Measurements from ENCODE around the gene GNE.

The GNE gene

DNA sequence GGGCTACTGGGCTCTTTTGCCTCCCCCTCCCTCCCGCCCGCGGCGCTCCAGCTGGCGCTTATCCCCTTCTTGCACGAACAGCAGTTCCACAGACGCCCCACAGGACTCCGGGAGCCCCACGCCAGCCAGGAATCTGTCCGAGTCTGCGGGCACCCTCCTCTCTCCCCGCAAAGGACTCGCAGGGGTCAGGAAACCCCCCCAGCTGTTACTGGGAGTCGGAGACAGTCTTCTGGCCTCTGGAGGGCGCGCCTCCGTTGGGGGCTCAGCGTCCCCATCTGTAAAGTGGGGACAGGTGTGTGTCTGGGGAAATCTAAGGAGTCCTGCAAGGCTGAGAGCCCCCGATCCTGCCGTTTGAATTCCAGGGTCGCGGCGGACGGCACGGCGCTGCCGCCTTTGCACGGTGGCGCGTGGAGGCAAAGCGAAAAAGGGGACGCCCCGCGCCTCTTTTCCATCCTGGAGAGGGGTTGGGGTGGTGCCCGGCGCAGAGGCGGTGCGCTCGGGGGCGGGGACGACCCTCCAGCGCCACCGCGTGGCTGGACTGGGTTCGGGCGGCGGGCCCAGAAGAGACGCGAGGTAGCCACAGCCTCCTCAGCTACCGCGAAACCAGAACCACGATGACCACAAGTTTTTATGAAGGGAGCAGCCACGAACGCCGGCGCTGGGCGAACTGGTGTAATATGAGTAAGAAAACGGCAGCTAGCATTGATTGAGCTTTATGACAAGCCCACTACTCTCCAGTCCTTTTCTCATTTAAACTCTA, 91.9 kb downstream of the GNE start (continued):
- TF ChIP-seq, protein P1, sequence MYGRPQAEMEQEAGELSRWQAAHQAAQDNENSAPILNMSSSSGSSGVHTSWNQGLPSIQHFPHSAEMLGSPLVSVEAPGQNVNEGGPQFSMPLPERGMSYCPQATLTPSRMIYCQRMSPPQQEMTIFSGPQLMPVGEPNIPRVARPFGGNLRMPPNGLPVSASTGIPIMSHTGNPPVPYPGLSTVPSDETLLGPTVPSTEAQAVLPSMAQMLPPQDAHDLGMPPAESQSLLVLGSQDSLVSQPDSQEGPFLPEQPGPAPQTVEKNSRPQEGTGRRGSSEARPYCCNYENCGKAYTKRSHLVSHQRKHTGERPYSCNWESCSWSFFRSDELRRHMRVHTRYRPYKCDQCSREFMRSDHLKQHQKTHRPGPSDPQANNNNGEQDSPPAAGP (tag by site-specific recombination; IDR thresholded peaks at IDR 0.05), result 0 out of 2 replicates have a peak, but pooled peaks have one; percentile 47
- TF ChIP-seq, protein P2, sequence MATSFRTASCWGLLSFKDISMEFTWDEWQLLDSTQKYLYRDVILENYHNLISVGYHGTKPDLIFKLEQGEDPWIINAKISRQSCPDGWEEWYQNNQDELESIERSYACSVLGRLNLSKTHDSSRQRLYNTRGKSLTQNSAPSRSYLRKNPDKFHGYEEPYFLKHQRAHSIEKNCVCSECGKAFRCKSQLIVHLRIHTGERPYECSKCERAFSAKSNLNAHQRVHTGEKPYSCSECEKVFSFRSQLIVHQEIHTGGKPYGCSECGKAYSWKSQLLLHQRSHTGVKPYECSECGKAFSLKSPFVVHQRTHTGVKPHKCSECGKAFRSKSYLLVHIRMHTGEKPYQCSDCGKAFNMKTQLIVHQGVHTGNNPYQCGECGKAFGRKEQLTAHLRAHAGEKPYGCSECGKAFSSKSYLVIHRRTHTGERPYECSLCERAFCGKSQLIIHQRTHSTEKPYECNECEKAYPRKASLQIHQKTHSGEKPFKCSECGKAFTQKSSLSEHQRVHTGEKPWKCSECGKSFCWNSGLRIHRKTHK (tag by site-specific recombination; IDR thresholded peaks at IDR 0.05), result no peak
- no peak for TF ChIP-seq FEZF1 (tag by site-specific recombination; IDR thresholded peaks at IDR 0.05)
- peak; percentile 69 for TF ChIP-seq KLF9 (tag by site-specific recombination; IDR thresholded peaks at IDR 0.05; ENCODE audit: low read depth)
- TF ChIP-seq ZSCAN23 (tag by site-specific recombination; IDR thresholded peaks at IDR 0.05), result no peak
- TF ChIP-seq ZNF654 (tag by site-specific recombination; IDR thresholded peaks at IDR 0.05; ENCODE audit: low read depth), result peak; percentile 62
- no peak for TF ChIP-seq GLIS1 (tag by site-specific recombination; IDR thresholded peaks at IDR 0.05)
- TF ChIP-seq ZNF548 (tag by site-specific recombination; IDR thresholded peaks at IDR 0.05), result no peak
- no peak for TF ChIP-seq ZNF112 (tag by site-specific recombination; IDR thresholded peaks at IDR 0.05)
- TF ChIP-seq, protein P3, sequence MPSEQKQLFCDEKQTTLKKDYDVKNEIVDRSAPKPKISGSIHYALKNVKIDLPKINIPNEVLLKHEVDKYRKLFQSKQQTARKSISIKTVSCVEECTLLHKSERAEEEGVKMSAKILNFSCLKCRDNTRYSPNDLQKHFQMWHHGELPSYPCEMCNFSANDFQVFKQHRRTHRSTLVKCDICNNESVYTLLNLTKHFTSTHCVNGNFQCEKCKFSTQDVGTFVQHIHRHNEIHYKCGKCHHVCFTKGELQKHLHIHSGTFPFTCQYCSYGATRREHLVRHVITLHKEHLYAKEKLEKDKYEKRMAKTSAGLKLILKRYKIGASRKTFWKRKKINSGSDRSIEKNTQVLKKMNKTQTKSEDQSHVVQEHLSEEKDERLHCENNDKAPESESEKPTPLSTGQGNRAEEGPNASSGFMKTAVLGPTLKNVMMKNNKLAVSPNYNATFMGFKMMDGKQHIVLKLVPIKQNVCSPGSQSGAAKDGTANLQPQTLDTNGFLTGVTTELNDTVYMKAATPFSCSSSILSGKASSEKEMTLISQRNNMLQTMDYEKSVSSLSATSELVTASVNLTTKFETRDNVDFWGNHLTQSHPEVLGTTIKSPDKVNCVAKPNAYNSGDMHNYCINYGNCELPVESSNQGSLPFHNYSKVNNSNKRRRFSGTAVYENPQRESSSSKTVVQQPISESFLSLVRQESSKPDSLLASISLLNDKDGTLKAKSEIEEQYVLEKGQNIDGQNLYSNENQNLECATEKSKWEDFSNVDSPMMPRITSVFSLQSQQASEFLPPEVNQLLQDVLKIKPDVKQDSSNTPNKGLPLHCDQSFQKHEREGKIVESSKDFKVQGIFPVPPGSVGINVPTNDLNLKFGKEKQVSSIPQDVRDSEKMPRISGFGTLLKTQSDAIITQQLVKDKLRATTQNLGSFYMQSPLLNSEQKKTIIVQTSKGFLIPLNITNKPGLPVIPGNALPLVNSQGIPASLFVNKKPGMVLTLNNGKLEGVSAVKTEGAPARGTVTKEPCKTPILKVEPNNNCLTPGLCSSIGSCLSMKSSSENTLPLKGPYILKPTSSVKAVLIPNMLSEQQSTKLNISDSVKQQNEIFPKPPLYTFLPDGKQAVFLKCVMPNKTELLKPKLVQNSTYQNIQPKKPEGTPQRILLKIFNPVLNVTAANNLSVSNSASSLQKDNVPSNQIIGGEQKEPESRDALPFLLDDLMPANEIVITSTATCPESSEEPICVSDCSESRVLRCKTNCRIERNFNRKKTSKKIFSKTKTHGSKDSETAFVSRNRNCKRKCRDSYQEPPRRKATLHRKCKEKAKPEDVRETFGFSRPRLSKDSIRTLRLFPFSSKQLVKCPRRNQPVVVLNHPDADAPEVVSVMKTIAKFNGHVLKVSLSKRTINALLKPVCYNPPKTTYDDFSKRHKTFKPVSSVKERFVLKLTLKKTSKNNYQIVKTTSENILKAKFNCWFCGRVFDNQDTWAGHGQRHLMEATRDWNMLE (tag by site-specific recombination; conservative IDR thresholded peaks at IDR 0.05; ENCODE audit: low read depth), result no peak
- TF ChIP-seq, protein P4, sequence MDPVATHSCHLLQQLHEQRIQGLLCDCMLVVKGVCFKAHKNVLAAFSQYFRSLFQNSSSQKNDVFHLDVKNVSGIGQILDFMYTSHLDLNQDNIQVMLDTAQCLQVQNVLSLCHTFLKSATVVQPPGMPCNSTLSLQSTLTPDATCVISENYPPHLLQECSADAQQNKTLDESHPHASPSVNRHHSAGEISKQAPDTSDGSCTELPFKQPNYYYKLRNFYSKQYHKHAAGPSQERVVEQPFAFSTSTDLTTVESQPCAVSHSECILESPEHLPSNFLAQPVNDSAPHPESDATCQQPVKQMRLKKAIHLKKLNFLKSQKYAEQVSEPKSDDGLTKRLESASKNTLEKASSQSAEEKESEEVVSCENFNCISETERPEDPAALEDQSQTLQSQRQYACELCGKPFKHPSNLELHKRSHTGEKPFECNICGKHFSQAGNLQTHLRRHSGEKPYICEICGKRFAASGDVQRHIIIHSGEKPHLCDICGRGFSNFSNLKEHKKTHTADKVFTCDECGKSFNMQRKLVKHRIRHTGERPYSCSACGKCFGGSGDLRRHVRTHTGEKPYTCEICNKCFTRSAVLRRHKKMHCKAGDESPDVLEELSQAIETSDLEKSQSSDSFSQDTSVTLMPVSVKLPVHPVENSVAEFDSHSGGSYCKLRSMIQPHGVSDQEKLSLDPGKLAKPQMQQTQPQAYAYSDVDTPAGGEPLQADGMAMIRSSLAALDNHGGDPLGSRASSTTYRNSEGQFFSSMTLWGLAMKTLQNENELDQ (tag by site-specific recombination; IDR thresholded peaks at IDR 0.05; ENCODE audit: low read depth), result no peak
- no peak for TF ChIP-seq ZNF274 (IDR thresholded peaks at IDR 0.05; ENCODE audit: low read length)
- TF ChIP-seq ZNF274 (tag by site-specific recombination; IDR thresholded peaks at IDR 0.05; ENCODE audit: borderline replicate concordance), result no peak
- no peak for TF ChIP-seq ZNF341 (tag by site-specific recombination; IDR thresholded peaks at IDR 0.05; ENCODE audit: low read depth)
- no peak for TF ChIP-seq OVOL3 (tag by site-specific recombination; IDR thresholded peaks at IDR 0.05)
- no peak for TF ChIP-seq ZNF292 (tag by site-specific recombination; IDR thresholded peaks at IDR 0.05; ENCODE audit: borderline replicate concordance, low read depth)
- TF ChIP-seq ZNF155 (tag by site-specific recombination; IDR thresholded peaks at IDR 0.05), result no peak
- TF ChIP-seq ZNF521 (tag by site-specific recombination; IDR thresholded peaks at IDR 0.05), result no peak
- TF ChIP-seq ZNF302 (tag by site-specific recombination; IDR thresholded peaks at IDR 0.05; ENCODE audit: low read depth), result no peak
- TF ChIP-seq, protein P5, sequence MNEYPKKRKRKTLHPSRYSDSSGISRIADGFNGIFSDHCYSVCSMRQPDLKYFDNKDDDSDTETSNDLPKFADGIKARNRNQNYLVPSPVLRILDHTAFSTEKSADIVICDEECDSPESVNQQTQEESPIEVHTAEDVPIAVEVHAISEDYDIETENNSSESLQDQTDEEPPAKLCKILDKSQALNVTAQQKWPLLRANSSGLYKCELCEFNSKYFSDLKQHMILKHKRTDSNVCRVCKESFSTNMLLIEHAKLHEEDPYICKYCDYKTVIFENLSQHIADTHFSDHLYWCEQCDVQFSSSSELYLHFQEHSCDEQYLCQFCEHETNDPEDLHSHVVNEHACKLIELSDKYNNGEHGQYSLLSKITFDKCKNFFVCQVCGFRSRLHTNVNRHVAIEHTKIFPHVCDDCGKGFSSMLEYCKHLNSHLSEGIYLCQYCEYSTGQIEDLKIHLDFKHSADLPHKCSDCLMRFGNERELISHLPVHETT (tag by site-specific recombination; IDR thresholded peaks at IDR 0.05), result no peak
- TF ChIP-seq HOXA7 (CRISPR knock-in tag; IDR thresholded peaks at IDR 0.05; ENCODE audit: borderline replicate concordance), result no peak
- no peak for TF ChIP-seq SALL2 (tag by site-specific recombination; IDR thresholded peaks at IDR 0.05; ENCODE audit: borderline replicate concordance)
- no peak for TF ChIP-seq ZFP3 (tag by site-specific recombination; IDR thresholded peaks at IDR 0.05; ENCODE audit: low read depth)
- TF ChIP-seq, protein P6, sequence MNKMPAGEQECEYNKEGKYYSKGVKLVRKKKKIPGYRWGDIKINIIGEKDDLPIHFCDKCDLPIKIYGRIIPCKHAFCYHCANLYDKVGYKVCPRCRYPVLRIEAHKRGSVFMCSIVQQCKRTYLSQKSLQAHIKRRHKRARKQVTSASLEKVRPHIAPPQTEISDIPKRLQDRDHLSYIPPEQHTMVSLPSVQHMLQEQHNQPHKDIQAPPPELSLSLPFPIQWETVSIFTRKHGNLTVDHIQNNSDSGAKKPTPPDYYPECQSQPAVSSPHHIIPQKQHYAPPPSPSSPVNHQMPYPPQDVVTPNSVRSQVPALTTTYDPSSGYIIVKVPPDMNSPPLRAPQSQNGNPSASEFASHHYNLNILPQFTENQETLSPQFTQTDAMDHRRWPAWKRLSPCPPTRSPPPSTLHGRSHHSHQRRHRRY (tag by site-specific recombination; IDR thresholded peaks at IDR 0.05), result no peak
- no peak for TF ChIP-seq ZNF677 (tag by site-specific recombination; IDR thresholded peaks at IDR 0.05)
- TF ChIP-seq ZBTB20 (tag by site-specific recombination; IDR thresholded peaks at IDR 0.05), result no peak
- no peak for TF ChIP-seq ZNF423 (tag by site-specific recombination; IDR thresholded peaks at IDR 0.05)
- no peak for TF ChIP-seq ZNF354C (tag by site-specific recombination; IDR thresholded peaks at IDR 0.05; ENCODE audit: borderline replicate concordance, low read depth)
